K562 (cell line): ENCODE results near the gene HNRNPF. TPM values are rescaled to one million over a fixed set of nuclear protein-coding genes. Genes with fewer than 3 reads are reported as not detected.
A peak's percentile ranks its signal among the peaks of the same experiment; 100 is the strongest.

Experiments
- DDX20 ChIP-seq: fragments of 450-650 bp; IDR thresholded peaks from 2 replicates; pipeline ENCODE4 v1.6.1; 2016; ENCODE audit warnings: missing genetic modification characterization, low read depth, mild to moderate bottlenecking, missing compliant biosample characterization, moderate library complexity
- ETV6 ChIP-seq, 3 experiments: fragments of 150-350 bp in 1 of 3; sonication (generic) in 1 of 3; formaldehyde crosslinking in 1 of 3; IDR thresholded peaks; 2 replicates each; pipeline versions ENCODE4 v1.6.1 to v1.8.0; 2014 to 2022; ENCODE audit warnings: borderline replicate concordance in 2 of 3, low read depth in 2 of 3, antibody characterized with exemption in 1 of 3, low read length in 1 of 3, mild to moderate bottlenecking in 1 of 3, missing genetic modification reagents in 1 of 3
- HDAC8 ChIP-seq: fragments of 450-650 bp; IDR thresholded peaks from 2 replicates; pipeline ENCODE4 v1.6.1; 2016; ENCODE audit warnings: mild to moderate bottlenecking, missing genetic modification characterization, moderate library complexity, missing compliant biosample characterization
- MTA3 ChIP-seq: fragments of 450-650 bp; formaldehyde crosslinking; IDR thresholded peaks from 2 replicates; pipeline ENCODE4 v1.6.1; 2017; ENCODE audit warnings: mild to moderate bottlenecking, borderline replicate concordance
- MYNN ChIP-seq, 2 experiments: sonication (generic); formaldehyde crosslinking in 1 of 2; IDR thresholded peaks; 2 replicates each; pipeline versions ENCODE4 v1.5.0 to v1.6.1; 2016 to 2020; ENCODE audit warnings: antibody characterized with exemption in 1 of 2, missing genetic modification reagents in 1 of 2
- NR0B1 ChIP-seq: fragments of 450-650 bp; IDR thresholded peaks from one replicate; pipeline ENCODE4 v1.6.1; 2018; ENCODE audit warnings: mild to moderate bottlenecking, moderate library complexity; ENCODE audit not compliant: partially characterized antibody
- PCBP1 ChIP-seq: fragments of 200-400 bp; formaldehyde crosslinking; IDR thresholded peaks from 2 replicates; pipeline ENCODE4 v1.6.1; 2018; ENCODE audit warnings: mild to moderate bottlenecking, low read depth, low read length; ENCODE audit not compliant: poor library complexity, severe bottlenecking
- PHF8 ChIP-seq: fragments of 200-600 bp; sonication (generic); IDR thresholded peaks from 2 replicates; pipeline ENCODE4 v1.6.1; 2012; ENCODE audit warnings: mixed run types, mild to moderate bottlenecking, inconsistent platforms, low read length, moderate library complexity, borderline replicate concordance
- POLR3G ChIP-seq: IDR thresholded peaks from 2 replicates; pipeline ENCODE4 v1.6.1; 2011; ENCODE audit not compliant: insufficient read length, insufficient replicate concordance; ENCODE audit errors: extremely low read depth
- SMARCA4 ChIP-seq: fragments of 450-650 bp; IDR thresholded peaks from 2 replicates; pipeline ENCODE4 v1.6.1; 2016
- TAF15 ChIP-seq: fragments of 200-400 bp; formaldehyde crosslinking; IDR thresholded peaks from 2 replicates; pipeline ENCODE4 v1.6.1; 2017; ENCODE audit warnings: mild to moderate bottlenecking, low read depth, low read length, moderate library complexity
- ZBTB1 ChIP-seq: sonication (generic); formaldehyde crosslinking; IDR thresholded peaks from 2 replicates; pipeline ENCODE4 v1.8.1; 2023; ENCODE audit warnings: missing genetic modification reagents, low read depth, mild to moderate bottlenecking, borderline replicate concordance
- ZBTB40 ChIP-seq, 2 experiments: fragments of 450-650 bp in 1 of 2; sonication (generic) in 1 of 2; formaldehyde crosslinking in 1 of 2; IDR thresholded peaks; 2 replicates each; pipeline versions ENCODE4 v1.7.1 to v1.9.0; 2016 to 2022; ENCODE audit warnings: inconsistent platforms in 1 of 2, mild to moderate bottlenecking in 1 of 2, missing genetic modification reagents in 1 of 2
- polyA plus RNA-seq, 8 experiments: library from polyadenylated mRNA; depleted of rRNA in 4 of 8; stranded (reverse) in 5 of 8; unstranded in 3 of 8; fragments of >200 nt; fragmentation: Nextera tagmentation in 2 of 8; fragmentation: Illumina TruSeq in 1 of 8; extraction: Ambion mirVana in 2 of 8; extraction: Trizol in 1 of 8; gene quantifications; 2 replicates each; pipeline versions ENCODE4 v1.2.1 to v1.2.3, GENCODE V29; 2011 to 2014; ENCODE audit warnings: inconsistent platforms in 1 of 8, missing spikeins in 1 of 8
- total RNA-seq, 7 experiments: library from RNA; depleted of rRNA in 6 of 7; stranded (reverse); fragments of >200 nt in 6 of 7; fragmentation: Illumina TruSeq in 2 of 7; extraction: Trizol in 2 of 7; gene quantifications; 2 replicates each; pipeline versions ENCODE4 v1.2.1 to v1.2.3, GENCODE V29; 2011 to 2021; ENCODE audit warnings: low replicate concordance in 1 of 7
- TF ChIP-seq, protein P1 (sequence below): IDR thresholded peaks from 2 replicates; pipeline ENCODE4 v1.6.1; 2011; ENCODE audit not compliant: insufficient read length; ENCODE audit errors: extremely low read depth

The HNRNPF gene
- total and polyA plus RNA-seq, 9 of the 15 experiments (the other 6 are each of a cell fraction or from before 2014, with no cell fraction given), result 192 to 489 (median 416) TPM

GRCh38 chr10:43417950-43418768, 9.2 kb upstream of the HNRNPF start (continued):
- TF ChIP-seq ZBTB1 (no peak), MYNN (IDR thresholded peaks at IDR 0.05) (peak; percentile 76; the same call in 1 of the 2 replicates), MYNN (CRISPR knock-in tag; IDR thresholded peaks at IDR 0.05) (no peak), POLR3G (no peak), SMARCA4 (peak; percentile 100), NR0B1 (no peak), ZBTB40 (IDR thresholded peaks at IDR 0.05) (peak; percentile 81), ZBTB40 (CRISPR knock-in tag; IDR thresholded peaks at IDR 0.05) (no peak), PHF8 (no peak), TAF15 (no peak), MTA3 (peak; percentile 95), DDX20 (tag) (no peak; the same call in 1 of the 2 replicates), PCBP1 (no peak), ETV6 (IDR thresholded peaks at IDR 0.05; ENCODE audit: borderline replicate concordance in 1 of 2, low read depth in 2 of 2, low read length in 1 of 2) (peak in 1 of 2 experiments; percentile 82; a peak in 2 of 4 replicates), ETV6 (CRISPR knock-in tag; IDR thresholded peaks at IDR 0.05; ENCODE audit: borderline replicate concordance) (no peak), HDAC8 (tag) (peak; percentile 79; the same call in 1 of the 2 replicates)
- TF ChIP-seq, protein P1, sequence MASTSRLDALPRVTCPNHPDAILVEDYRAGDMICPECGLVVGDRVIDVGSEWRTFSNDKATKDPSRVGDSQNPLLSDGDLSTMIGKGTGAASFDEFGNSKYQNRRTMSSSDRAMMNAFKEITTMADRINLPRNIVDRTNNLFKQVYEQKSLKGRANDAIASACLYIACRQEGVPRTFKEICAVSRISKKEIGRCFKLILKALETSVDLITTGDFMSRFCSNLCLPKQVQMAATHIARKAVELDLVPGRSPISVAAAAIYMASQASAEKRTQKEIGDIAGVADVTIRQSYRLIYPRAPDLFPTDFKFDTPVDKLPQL, result no peak
